ENCODE data around the gene CLDN4.
"Not testable (repeated sequence)": the region's sequence is repeated elsewhere in the genome, so short reads cannot be mapped to it uniquely, and the experiment has no call there.

DNA sequence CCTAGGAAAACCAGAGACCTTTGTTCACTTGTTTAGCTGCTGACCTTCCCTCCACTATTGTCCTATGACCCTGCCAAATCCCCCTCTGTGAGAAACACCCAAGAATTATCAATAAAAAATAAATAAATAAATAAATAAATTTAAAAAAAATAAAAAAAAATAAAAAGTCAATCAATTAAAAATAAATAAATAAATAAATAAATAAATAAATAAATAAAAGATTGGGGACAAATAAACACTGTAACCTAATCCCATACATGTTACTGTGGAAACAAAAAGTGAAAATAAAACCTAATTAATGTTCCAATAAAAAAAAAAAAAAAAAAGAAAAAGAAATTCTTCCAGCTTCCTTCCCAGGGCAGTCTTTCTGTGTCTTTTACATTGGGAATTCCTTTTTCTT, 6.4 kb downstream of the CLDN4 start:
- TF ChIP-seq, protein P1, sequence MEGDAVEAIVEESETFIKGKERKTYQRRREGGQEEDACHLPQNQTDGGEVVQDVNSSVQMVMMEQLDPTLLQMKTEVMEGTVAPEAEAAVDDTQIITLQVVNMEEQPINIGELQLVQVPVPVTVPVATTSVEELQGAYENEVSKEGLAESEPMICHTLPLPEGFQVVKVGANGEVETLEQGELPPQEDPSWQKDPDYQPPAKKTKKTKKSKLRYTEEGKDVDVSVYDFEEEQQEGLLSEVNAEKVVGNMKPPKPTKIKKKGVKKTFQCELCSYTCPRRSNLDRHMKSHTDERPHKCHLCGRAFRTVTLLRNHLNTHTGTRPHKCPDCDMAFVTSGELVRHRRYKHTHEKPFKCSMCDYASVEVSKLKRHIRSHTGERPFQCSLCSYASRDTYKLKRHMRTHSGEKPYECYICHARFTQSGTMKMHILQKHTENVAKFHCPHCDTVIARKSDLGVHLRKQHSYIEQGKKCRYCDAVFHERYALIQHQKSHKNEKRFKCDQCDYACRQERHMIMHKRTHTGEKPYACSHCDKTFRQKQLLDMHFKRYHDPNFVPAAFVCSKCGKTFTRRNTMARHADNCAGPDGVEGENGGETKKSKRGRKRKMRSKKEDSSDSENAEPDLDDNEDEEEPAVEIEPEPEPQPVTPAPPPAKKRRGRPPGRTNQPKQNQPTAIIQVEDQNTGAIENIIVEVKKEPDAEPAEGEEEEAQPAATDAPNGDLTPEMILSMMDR (IDR thresholded peaks at IDR 0.05) = not testable (repeated sequence)
- TF ChIP-seq POLR2AphosphoS5, POLR2A (IDR thresholded peaks at IDR 0.05): not testable (repeated sequence)

Data from stomach (tissue), 4 donors.